OCI-LY3 (cell line): ENCODE data around the gene TRMT61A.
A peak's percentile ranks its signal among the peaks of the same experiment; 100 is the strongest.

Experiments
- H2AFZ ChIP-seq: fragments of 200-600, 300-600 bp; shearing (Covaris generic); 2 replicates; pipeline ENCODE4 v1.6.0; 2014; ENCODE audit warnings: antibody characterized with exemption, low read depth, low read length
- H3K27ac ChIP-seq: fragments of 200-600, 300-600 bp; sonication (generic); 2 replicates; pipeline ENCODE4 v1.5.1; 2014; ENCODE audit warnings: mild to moderate bottlenecking, low read length, moderate library complexity, mixed read lengths
- H3K27me3 ChIP-seq: fragments of 200-600, 300-600 bp; sonication (generic); 2 replicates; pipeline ENCODE4 v1.6.1; 2014; ENCODE audit warnings: low read depth, low read length, mixed read lengths
- H3K36me3 ChIP-seq: fragments of 200-600, 300-600 bp; sonication (generic); replicated peaks from 2 replicates; pipeline ENCODE3; 2014; ENCODE audit warnings: low read depth, low read length, mixed read lengths
- H3K4me1 ChIP-seq: fragments of 300-600, 200-600 bp; sonication (generic); 2 replicates; pipeline ENCODE4 v1.6.1; 2014; ENCODE audit warnings: low read length, mixed read lengths
- H3K4me2 ChIP-seq: fragments of 200-600, 300-600 bp; sonication (generic); 2 replicates; pipeline ENCODE4 v1.6.1; 2014; ENCODE audit warnings: low read length, mixed read lengths
- H3K4me3 ChIP-seq: fragments of 300-600, 200-600 bp; sonication (generic); 2 replicates; pipeline ENCODE4 v1.5.1; 2014; ENCODE audit warnings: antibody characterized with exemption, mild to moderate bottlenecking, low read length, moderate library complexity
- H3K79me2 ChIP-seq: fragments of 300-600, 200-600 bp; shearing (Covaris generic); 2 replicates; pipeline ENCODE4 v1.6.1; 2014; ENCODE audit warnings: mild to moderate bottlenecking, low read length, mixed read lengths
- H3K9ac ChIP-seq: fragments of 300-600, 200-600 bp; shearing (Covaris generic); 2 replicates; pipeline ENCODE4 v1.6.0; 2014; ENCODE audit warnings: mild to moderate bottlenecking, low read length, moderate library complexity
- H3K9me3 ChIP-seq: fragments of 200-600, 300-600 bp; shearing (Covaris generic); 2 replicates; pipeline ENCODE4 v1.6.1; 2014; ENCODE audit warnings: low read length, mixed read lengths; ENCODE audit not compliant: insufficient read depth
- H4K20me1 ChIP-seq: fragments of 200-600, 300-600 bp; sonication (generic); 2 replicates; pipeline ENCODE4 v1.6.1; 2016; ENCODE audit warnings: low read length, mixed read lengths; ENCODE audit not compliant: insufficient read depth
- EZH2phosphoT487 ChIP-seq: fragments of 200-600 bp; shearing (Covaris generic); IDR thresholded peaks from 2 replicates; pipeline ENCODE4 v1.6.1; 2018; ENCODE audit warnings: antibody characterized with exemption, mixed run types, low read depth
- TF ChIP-seq, protein P1 (sequence below): fragments of 200-600, 300-600 bp; sonication (generic); IDR thresholded peaks from 2 replicates; pipeline ENCODE4 v1.5.1; 2014; ENCODE audit warnings: antibody characterized with exemption, low read length, low read depth

The TRMT61A gene

GRCh38 chr14:103500148-103500990 lies 28.6 kb upstream of the TRMT61A start:
- H3K4me2 ChIP-seq, result peak overlapping the region; percentile 31; the same call in 1 of the 2 replicates
- H3K4me3 ChIP-seq, result no peak overlapping the region
- H4K20me1 ChIP-seq, result no peaks in the 10 kb centered on the region; the same call in 1 of the 2 replicates
- no peak overlapping the region for H2AFZ ChIP-seq
- H3K9me3 ChIP-seq, result no peaks in the 10 kb centered on the region
- TF ChIP-seq EZH2phosphoT487, result no peak
- TF ChIP-seq, protein P1, sequence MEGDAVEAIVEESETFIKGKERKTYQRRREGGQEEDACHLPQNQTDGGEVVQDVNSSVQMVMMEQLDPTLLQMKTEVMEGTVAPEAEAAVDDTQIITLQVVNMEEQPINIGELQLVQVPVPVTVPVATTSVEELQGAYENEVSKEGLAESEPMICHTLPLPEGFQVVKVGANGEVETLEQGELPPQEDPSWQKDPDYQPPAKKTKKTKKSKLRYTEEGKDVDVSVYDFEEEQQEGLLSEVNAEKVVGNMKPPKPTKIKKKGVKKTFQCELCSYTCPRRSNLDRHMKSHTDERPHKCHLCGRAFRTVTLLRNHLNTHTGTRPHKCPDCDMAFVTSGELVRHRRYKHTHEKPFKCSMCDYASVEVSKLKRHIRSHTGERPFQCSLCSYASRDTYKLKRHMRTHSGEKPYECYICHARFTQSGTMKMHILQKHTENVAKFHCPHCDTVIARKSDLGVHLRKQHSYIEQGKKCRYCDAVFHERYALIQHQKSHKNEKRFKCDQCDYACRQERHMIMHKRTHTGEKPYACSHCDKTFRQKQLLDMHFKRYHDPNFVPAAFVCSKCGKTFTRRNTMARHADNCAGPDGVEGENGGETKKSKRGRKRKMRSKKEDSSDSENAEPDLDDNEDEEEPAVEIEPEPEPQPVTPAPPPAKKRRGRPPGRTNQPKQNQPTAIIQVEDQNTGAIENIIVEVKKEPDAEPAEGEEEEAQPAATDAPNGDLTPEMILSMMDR, result peak; percentile 95
- no peak overlapping the region for H3K27ac ChIP-seq
- peaks cover 2% of the 10 kb centered on the region; the same call in 1 of the 2 replicates for H3K4me1 ChIP-seq
- H3K27me3 ChIP-seq, result no peaks in the 10 kb centered on the region
- no peaks in the 10 kb centered on the region for H3K79me2 ChIP-seq
- peaks cover 47% of the 10 kb centered on the region for H3K36me3 ChIP-seq
- no peak overlapping the region for H3K9ac ChIP-seq

DNA sequence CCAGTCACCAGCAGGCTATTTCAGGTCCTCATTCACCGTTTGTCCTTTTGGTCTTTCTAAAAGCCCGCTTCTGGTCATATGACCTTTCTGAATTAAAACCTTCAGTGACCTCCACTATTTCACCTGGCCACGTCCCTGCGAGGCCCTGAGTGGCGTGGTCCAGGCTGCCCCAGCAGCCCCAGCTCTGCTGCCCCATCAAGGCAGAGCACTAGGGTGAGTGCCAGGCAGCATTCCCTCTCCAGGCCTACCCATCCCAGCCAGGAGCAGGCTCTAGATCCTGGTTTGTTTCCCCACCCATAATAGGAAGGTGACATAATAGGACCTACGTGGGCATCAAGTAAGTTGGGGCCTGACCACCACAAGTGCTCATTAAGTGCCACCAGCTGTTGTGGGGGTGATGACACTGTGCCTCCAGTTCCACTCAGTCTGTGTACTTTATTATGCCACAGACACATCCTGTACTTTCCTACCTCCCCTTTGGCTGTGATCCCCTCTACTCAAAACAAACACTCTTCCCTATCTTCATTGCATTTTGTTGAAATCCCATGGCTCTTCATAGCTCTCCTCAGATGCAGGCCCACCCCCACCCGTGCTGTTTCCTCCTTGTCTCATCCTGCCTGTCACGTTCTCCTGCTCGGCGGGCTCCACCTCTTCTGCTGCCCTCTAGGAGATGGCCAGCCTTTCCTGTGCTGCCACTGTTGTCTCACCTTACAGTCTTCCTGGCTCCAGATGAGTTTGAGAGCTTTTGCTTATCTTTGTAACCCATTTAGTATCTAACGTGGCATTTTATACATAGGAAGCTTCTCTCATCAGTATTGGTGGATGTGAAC lies 27.7 kb upstream of the TRMT61A start:
- H2AFZ ChIP-seq, result no peak overlapping the region
- no peaks in the 10 kb centered on the region; the same call in 1 of the 2 replicates for H4K20me1 ChIP-seq
- TF ChIP-seq EZH2phosphoT487, result no peak
- TF ChIP-seq, protein P1, result no peak

DNA sequence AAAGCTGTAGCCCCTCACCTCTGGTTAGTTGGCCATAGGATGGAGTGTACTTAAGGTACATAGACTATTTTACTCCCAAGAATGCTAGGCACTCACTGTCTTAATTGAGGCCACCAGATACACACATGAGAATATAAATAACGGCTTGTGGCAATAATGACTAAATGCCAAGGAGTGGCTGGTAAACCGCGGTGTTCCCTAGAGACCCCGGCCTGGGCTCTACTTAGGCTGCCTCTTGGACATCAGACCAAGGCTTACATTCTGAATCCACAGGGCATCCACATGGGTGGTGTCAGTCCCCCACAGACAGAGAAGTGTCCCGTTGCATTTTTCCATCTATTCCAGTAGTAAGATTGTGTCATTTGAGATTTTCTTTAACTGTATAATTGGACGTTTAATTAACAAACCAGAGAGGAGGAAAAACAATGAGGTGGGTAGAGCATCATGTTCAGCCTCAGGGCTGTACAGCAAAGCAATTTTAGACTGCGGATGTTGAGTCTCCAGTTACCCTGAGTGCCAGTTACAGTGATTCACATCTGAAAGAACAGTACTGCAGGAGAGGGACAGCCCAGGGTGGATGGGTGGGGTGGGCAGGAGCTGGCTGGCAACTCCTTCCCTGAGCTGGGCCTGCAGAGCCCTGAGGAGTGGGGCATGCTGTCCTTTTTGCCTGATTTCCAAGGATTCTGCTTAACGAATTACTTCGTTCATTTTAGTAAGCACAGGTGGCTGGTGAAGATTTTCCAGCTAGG lies 26.9 kb upstream of the TRMT61A start:
- Histone ChIP-seq H3K4me1 (peaks cover 2% of the 10 kb centered on the region; the same call in 1 of the 2 replicates), H2AFZ (no peak overlapping the region), H3K36me3 (peaks cover 48% of the 10 kb centered on the region), H4K20me1 (no peaks in the 10 kb centered on the region; the same call in 1 of the 2 replicates), H3K9me3 (no peaks in the 10 kb centered on the region), H3K79me2 (no peaks in the 10 kb centered on the region), H3K9ac (no peak overlapping the region), H3K4me2 (no peak overlapping the region), H3K4me3 (no peak overlapping the region), H3K27me3 (no peaks in the 10 kb centered on the region), H3K27ac (no peak overlapping the region)
- TF ChIP-seq EZH2phosphoT487, result no peak
- TF ChIP-seq, protein P1, result no peak

More for the DNA sequence above, 27.7 kb upstream of the TRMT61A start:
- Histone ChIP-seq H3K9ac (no peak overlapping the region), H3K36me3 (peaks cover 48% of the 10 kb centered on the region), H3K4me1 (peaks cover 2% of the 10 kb centered on the region; the same call in 1 of the 2 replicates), H3K27me3 (no peaks in the 10 kb centered on the region), H3K27ac (no peak overlapping the region), H3K9me3 (no peaks in the 10 kb centered on the region), H3K4me2 (no peak overlapping the region), H3K4me3 (no peak overlapping the region), H3K79me2 (no peaks in the 10 kb centered on the region)
